GM18505 (cell line): Measurements from ENCODE around the gene PAK2.

ENCODE experiments used
- ATAC-seq: cut with Tn5 transposase; IDR thresholded peaks from one replicate; pipeline ENCODE4 v1.9.1; 2021; ENCODE audit not compliant: unreplicated experiment
- POLR2A ChIP-seq: IDR thresholded peaks from 4 replicates; pipeline ENCODE4 v1.6.1; 2011; ENCODE audit warnings: borderline replicate concordance; ENCODE audit not compliant: insufficient read depth, insufficient read length; ENCODE audit errors: extremely low read depth

PAK2 gene

DNA sequence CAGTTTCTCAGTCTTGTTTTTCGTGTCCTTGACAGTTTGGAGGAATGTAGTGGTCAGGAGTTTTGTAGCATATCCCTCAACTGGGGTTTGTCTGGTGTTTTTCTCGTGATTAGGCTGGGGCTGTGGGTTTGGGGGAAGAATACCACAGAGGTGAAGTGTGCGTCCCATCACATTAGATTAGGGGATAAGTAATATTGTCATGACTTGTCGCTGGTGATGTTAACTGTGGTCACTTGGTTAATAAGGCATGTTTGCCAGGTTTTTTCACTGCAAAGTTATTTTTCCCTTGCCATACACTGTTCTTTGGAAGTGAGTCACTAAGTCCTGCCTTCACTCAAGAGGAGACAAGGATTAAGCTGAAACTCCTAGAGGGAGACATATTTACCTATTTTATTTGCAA lies 39.1 kb downstream of the PAK2 start:
- ATAC-seq = no peak
- TF ChIP-seq POLR2A = no peak

DNA sequence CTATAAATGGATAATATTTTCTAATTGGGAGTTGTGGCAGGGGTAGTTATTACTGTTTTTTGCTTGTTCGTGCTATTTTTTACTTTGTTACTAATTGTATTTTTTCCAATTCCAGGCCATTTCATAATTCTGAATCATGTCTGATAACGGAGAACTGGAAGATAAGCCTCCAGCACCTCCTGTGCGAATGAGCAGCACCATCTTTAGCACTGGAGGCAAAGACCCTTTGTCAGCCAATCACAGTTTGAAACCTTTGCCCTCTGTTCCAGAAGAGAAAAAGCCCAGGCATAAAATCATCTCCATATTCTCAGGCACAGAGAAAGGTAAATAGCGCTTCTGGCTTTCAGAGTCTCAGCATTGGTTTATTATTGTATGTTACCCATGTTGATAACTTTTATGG lies 42.9 kb downstream of the PAK2 start:
- ATAC-seq = no peak
- TF ChIP-seq POLR2A = no peak

GRCh38 chr3:196788528-196788927 lies 48.9 kb downstream of the PAK2 start:
- no peak for ATAC-seq
- TF ChIP-seq POLR2A = no peak

DNA sequence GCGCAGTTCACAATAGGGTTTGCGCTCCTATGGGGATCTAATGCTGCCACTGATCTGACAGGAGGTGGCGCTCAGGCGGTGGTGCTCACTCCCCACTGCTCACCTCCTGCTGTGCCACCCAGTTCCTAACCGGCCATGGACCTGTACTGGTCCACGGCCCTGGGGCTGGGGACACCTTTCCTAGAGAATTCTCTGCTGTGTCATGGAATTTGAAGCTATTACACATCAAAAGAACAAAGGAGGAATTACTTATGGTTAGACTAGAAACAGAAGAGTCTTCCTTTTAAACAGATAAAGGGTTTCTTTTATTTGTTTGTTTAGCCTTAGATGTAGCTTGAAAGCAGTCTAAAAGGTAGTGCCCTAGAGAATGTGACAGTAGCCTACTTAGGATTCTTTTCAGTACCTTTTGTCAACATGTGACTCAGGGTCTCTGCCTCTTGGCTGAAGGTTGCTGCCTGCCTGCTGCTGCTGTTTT lies 50.3 kb downstream of the PAK2 start:
- no peak for TF ChIP-seq POLR2A

GRCh38 chr3:196790636-196791035 lies 51.0 kb downstream of the PAK2 start:
- no peak for TF ChIP-seq POLR2A
- ATAC-seq = no peak

More for the DNA sequence above, 50.3 kb downstream of the PAK2 start:
- ATAC-seq = no peak

- no peak for ATAC-seq
These were observed 53.1 kb downstream of the PAK2 start for GRCh38 chr3:196792771-196793170.

GRCh38 chr3:196793246-196793645 lies 53.6 kb downstream of the PAK2 start:
- no peak for TF ChIP-seq POLR2A
- ATAC-seq = no peak

More at GRCh38 chr3:196792771-196793170, 53.1 kb downstream of the PAK2 start:
- no peak for TF ChIP-seq POLR2A

DNA sequence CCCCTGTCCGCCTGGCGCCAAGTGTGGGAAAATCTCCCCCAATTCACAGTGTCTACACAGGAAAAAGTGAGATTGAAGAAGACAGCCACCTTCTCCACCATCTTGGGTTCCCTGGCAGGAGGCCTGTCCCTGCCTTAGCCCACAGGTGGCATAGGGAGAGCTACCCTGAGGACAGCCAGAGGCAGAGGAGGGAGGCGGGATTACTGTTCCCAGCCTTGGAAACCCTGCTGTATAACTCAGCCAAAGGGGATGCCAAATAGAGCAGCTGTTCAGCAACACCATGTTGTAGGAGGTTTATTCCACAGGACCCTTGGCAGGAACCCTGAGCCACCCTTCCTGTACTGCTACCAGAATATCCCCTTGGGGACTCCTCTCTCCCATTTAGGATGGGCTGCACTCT lies 54.8 kb downstream of the PAK2 start:
- no peak for ATAC-seq

DNA sequence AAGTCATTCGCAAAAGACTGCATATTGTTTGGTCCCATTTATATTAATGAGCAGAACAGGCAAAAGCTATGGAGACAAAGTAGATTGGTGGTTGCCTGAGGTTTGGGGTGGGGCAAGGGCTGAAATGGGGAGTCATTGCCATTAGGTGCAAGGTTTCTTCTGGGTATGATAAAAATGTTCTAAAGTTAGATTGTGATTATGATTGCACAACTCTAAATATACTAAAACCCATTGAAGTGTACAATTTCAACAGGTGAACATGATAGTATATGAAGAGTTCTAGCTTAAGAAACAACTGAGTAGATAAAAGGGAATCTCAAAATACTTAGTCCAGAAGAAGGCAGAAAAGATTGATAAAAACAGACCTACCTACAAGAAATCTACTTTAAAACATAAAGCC lies 56.7 kb downstream of the PAK2 start:
- TF ChIP-seq POLR2A = no peak

More for the DNA sequence above, 54.8 kb downstream of the PAK2 start:
- TF ChIP-seq POLR2A = no peak

GRCh38 chr3:196800742-196801434 lies 61.2 kb downstream of the PAK2 start:
- no peak for TF ChIP-seq POLR2A
- no peak for ATAC-seq

More for the DNA sequence above, 56.7 kb downstream of the PAK2 start:
- ATAC-seq = no peak

GRCh38 chr3:196803891-196804468 lies 64.3 kb downstream of the PAK2 start:
- no peak for ATAC-seq
- TF ChIP-seq POLR2A = no peak

- no peak for ATAC-seq
- TF ChIP-seq POLR2A = no peak
These were observed 65.1 kb downstream of the PAK2 start for GRCh38 chr3:196804773-196805172.

DNA sequence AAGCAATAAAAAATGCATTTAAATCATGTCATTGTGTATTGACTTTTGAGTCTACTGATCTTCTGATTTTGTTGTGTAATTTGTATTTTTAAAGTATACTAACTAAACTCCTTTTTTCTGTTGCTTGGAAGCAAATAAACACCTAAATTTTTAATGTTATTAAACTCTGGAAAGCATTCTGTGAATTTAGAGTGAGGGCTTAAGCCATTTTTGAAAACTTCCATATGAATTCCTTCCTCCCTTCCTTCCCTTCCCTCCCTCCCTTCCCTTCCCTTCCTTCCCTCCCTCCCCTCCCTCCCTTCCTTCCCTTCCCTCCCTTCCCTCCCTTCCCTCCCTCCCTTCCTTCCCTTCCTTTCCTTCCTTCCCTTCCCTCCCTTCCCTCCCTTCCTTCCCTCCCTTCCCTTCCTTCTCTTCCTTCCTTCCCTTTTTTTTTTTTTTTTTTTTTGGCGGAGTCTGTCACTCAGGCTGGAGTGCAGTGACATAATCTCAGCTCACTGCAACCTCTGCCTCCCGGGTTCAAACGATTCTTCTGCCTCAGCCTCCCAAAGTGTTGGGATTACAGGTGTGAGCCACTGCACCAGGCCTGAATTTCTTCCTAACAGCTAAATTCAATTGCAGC lies 71.4 kb downstream of the PAK2 start:
- no peak for TF ChIP-seq POLR2A
- ATAC-seq = no peak

- ATAC-seq = no peak
These were observed 73.2 kb downstream of the PAK2 start for GRCh38 chr3:196812853-196813252.

More at GRCh38 chr3:196812853-196813252, 73.2 kb downstream of the PAK2 start:
- TF ChIP-seq POLR2A = no peak
